Esophagus muscularis mucosa (tissue), 3 donors: ENCODE data around the gene STT3B.

Experiments used
- POLR2A ChIP-seq: fragments of 450-650 bp; IDR thresholded peaks from one replicate; pipeline ENCODE4 v1.6.1; 2017; ENCODE audit warnings: antibody characterized with exemption, moderate library complexity, mild to moderate bottlenecking, low read depth
- TF ChIP-seq, protein P1 (sequence below), 3 experiments: fragments of 200-600 bp in 2 of 3; fragments of 450-650 bp in 1 of 3; sonication (generic) in 2 of 3; IDR thresholded peaks; one replicate each; pipeline ENCODE4 v1.5.1; 2017 to 2019; ENCODE audit warnings: antibody characterized with exemption in 3 of 3, mild to moderate bottlenecking in 2 of 3, moderate library complexity in 1 of 3

DNA sequence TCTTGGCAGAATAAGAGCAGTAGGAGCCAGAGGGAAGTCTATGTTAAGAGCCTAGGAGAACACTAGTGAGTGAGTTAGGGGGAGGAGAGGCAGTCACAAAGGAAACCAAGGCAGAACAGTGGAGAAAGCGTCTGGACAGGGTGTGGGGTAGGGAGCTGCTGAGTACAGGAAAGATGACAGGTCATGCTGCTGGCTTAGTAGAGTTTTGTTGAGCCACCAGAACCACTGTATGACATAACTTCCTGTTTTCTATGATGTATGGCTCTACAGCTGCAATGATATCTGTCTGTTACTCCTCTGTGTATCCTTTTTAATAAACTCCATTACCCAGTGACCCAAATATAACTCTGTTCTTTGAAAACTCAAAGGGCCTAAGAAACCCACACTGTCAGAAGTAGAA, 10.6 kb upstream of the STT3B start:
- TF ChIP-seq, protein P1, sequence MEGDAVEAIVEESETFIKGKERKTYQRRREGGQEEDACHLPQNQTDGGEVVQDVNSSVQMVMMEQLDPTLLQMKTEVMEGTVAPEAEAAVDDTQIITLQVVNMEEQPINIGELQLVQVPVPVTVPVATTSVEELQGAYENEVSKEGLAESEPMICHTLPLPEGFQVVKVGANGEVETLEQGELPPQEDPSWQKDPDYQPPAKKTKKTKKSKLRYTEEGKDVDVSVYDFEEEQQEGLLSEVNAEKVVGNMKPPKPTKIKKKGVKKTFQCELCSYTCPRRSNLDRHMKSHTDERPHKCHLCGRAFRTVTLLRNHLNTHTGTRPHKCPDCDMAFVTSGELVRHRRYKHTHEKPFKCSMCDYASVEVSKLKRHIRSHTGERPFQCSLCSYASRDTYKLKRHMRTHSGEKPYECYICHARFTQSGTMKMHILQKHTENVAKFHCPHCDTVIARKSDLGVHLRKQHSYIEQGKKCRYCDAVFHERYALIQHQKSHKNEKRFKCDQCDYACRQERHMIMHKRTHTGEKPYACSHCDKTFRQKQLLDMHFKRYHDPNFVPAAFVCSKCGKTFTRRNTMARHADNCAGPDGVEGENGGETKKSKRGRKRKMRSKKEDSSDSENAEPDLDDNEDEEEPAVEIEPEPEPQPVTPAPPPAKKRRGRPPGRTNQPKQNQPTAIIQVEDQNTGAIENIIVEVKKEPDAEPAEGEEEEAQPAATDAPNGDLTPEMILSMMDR (IDR thresholded peaks at IDR 0.05) = no peak
- no peak for TF ChIP-seq POLR2A
